DMS153 treated with DMSO at 0.1 percent for 48 hours (cell line): ENCODE results near the gene CTSC.
"Not testable (repeated sequence)": the region's sequence is repeated elsewhere in the genome, so short reads cannot be mapped to it uniquely, and the experiment has no call there.

Experiments used
- DNase-seq: peaks from one replicate; lab custom pipeline; 2025; ENCODE audit not compliant: unreplicated experiment; lab: John Stamatoyannopoulos, UW

CTSC gene

DNA sequence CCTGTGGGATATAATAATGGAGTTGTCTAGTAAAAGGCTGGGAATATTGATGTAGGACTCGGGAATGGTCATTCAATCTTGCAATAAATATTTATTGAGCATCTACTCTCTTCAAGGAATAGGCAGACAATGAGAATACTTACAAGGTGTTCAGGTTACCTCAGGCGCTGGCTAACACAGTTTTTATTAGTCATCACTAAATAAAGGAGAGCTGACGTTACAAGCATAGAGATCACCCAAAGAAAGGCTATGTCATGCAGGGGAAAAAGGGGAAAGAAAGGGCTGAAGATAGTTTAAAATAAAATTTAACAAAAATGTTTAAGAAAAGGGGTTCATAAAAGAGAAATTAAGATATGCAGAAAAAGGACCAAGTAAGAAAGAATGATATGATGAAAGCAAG is 15.8 kb upstream of the CTSC start:
- DNase-seq = no peak

- DNase-seq = no peak
Measured at GRCh38 chr11:88352139-88352538, 14.6 kb upstream of the CTSC start.

DNA sequence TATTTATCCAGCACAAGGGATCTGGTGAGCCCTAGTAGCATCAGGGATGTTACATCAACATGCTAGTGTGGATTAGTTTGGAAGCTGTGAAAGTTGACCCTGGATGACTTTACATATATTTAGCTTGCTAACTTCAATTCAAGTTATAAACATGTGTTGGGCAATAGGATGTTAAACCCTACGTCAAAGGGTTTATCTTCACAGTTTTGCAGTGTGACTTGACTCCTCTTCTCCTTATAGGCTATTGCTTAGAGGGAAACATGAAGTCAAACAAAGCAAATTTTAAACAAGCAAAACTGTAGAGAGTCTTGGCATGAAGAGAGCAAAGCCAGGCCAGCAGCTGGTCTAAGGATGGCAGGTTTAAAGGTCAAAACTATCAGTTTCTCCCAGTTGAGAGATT is 11.3 kb upstream of the CTSC start:
- DNase-seq = no peak

DNA sequence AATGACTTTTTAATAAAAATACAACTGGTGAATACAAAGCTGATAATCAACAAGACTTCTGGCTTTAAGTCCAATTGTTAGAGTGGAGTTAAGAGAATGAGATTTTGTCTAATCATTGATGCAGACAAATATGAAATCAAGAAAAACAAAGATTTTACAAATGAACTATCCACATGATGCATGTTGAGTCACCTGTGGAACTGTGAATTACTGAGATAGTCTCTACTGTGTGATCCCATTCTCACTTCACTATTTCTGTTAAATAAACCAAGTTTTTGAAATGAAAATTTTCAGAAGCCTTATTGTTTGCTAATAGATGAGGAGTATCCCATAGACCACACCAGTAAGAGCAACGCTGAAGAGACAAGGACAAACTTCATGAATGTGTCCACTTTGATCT is 8.4 kb upstream of the CTSC start:
- no peak for DNase-seq

- no peak for DNase-seq
Measured at GRCh38 chr11:88345408-88345807, 7.9 kb upstream of the CTSC start.

- DNase-seq = no peak
Measured at GRCh38 chr11:88344869-88345268, 7.3 kb upstream of the CTSC start.

GRCh38 chr11:88341522-88342251 is 4.2 kb upstream of the CTSC start:
- DNase-seq = no peak

- DNase-seq = no peak
Measured at GRCh38 chr11:88340366-88340935, 2.9 kb upstream of the CTSC start.

DNA sequence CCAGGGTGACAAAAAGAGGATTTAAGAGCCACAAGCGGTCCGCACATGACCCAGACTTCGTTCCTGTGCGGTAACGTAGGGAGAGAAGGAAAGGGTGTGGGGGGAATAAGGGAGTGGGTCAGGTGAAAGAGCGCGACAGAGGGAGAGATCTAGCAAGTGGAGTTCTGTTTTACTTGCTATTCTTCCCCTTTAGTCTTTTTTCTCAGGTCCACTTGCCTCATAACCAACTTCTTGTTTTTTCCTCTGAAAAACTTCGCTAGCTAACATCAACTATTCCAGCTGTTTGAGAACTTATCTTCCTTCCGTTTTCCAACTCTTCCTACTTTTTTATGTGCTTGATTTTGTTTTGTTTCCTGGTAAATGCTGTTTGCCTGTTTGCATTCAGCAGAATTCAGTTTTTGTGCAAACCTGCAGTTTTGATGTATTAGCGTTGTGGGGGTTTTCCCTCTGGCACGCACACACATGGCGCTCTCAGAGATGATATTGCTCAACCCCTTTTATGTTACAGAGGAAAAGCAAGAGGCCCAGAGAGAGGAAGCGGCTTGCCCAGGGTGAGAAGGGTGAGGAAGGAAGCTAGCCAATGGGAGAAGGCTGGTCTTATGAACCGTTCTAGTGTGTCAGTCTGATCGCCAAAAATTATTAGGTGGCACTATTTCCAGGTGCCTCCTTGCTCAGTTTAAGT is 592 bp upstream of the CTSC start:
- DNase-seq = peak; percentile 6

DNA sequence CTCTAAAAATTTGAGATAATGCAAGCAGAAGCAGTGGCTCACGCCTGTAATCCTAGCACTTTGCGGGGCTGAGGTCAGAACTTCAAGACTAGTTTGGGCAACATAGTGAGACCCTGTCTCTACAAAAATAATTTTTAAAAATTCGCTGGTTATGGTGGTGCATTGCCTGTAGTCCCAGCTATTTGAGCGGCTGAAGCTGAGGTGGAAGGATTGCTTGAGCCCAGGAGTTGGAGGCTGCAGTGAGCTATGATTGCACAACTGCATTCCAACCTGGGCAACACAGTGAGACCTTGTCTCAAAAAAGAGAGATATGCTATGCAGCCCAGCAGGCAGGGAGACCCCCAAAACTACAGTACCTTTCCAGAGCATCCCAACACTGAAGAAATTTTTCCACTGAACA is 2.3 kb downstream of the CTSC start:
- no peak for DNase-seq

DNA sequence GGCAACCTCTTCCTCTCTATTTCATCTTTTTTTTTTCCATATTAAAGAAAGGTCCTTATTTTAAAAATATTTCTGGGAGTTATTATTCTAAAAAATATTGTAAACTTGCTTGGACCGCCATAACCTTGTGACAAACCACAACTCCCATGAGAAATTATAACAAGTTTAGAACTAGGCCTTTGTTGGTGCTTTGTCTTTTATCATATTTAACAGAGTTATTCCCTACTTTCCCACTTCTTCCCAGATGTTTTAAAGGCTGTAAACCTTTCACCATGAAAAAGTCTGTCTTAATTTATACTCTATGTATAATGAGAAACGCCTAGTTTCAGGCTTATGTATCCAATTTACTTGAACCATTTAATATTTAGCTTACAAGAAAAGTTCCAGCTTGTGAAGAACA is 3.7 kb downstream of the CTSC start:
- DNase-seq = no peak

GRCh38 chr11:88332851-88333250 is 4.7 kb downstream of the CTSC start:
- DNase-seq = no peak

DNA sequence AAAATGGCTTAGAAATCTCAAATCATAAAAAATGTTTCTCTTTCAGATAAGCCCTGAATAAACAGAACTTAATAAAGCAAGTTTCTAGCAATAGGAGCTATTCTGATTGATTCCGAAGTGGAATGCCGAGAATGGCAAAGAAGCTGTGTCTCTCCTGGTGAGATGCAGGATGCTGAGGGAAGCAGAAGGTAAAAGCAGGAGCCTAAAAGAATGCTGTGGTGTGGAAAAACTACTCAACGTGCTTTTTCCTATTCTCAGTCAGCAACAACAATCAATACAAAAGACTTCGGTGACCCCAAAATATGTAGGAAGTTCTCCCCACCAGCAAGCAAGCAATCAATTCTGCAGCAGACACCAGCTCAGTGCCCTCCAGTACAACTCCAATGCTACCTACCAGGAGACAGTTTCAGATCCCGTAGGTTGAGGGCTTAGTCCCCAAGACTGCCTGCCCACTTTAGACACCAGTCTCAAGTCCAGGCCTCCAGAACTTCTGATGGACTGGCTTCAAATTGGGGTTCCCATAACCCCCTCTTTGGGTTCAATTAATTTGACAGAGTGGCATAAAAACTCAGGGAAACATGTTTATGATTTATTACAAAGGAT is 6.6 kb downstream of the CTSC start:
- DNase-seq = no peak

- no peak for DNase-seq
Measured at GRCh38 chr11:88329563-88330250, 7.8 kb downstream of the CTSC start.

- DNase-seq = no peak
Measured at GRCh38 chr11:88327462-88328143, 9.9 kb downstream of the CTSC start.

DNA sequence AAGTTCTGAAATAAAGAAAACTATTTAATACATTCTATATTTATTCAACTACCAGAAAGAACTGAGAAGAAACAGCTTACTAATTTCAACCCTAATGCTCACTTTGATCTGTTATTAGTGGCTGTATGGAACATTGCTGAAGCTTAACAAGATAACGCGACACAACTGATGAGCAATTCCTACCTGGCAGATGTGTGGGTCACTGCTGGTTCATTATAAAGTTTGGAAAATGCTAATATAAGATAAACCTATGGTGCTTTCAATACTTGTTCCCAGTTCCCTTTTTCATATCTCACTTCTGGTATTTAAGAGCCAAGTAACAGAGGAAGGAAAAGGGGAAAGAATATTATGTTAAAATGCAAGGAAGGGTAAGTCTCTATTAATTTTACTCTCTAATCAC is 10.5 kb downstream of the CTSC start:
- DNase-seq = no peak

DNA sequence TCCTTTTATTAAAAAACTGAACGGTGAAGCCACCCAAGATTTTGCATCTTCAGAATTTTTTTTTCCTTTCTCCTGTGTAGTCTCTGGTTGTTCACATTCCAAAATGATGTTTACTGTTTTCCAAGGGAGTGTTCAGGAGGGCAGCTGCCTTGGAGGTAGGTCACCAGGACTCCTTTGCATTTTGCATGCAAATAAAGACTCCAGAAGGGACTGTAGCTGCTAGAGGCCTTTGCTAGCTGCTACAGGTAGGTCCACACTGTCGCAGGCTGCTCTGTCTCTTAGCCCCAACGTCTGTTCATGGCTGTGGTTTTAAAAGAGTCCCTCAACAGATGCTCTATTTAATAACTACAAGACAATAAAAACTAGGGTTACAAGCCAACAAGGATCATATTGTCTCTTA is 11.4 kb downstream of the CTSC start:
- no peak for DNase-seq

DNA sequence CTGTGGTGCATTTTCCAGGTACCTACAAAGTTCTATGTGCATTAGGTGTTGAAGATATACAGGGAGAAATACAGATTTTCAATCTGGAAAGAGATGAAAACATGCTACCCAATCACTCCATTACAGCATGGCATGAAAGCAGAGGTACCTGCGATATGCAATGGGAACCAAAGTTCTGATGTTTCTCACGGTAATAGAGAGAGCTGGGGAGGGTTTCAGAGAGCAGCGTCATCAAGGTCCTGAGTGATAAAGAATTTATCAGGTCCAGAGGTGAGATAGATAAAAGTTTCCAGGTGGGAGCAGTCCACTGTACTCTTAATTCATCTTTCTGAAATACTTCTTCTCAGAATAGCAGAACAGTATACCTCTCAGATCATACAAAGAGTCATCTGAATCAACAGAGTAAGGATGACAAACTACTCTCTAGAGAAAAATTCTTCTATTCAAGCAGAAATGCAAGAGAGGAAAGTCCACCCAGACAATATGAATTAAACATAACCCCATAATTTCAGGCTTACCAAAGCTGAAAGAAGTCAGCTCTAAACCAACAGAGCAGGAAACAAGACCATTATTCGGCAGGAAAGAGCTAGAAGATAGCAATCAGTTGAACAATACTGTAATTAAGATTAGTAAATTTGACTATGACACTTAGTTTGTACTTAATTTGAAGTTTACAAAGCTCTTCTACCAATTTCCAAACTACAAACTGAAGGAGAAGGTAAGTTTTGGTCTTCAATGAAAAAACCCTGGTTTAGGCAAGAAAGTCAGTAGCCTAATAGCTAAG is 12.8 kb downstream of the CTSC start:
- no peak for DNase-seq

GRCh38 chr11:88322881-88323280 is 14.7 kb downstream of the CTSC start:
- not testable (repeated sequence) for DNase-seq

DNA sequence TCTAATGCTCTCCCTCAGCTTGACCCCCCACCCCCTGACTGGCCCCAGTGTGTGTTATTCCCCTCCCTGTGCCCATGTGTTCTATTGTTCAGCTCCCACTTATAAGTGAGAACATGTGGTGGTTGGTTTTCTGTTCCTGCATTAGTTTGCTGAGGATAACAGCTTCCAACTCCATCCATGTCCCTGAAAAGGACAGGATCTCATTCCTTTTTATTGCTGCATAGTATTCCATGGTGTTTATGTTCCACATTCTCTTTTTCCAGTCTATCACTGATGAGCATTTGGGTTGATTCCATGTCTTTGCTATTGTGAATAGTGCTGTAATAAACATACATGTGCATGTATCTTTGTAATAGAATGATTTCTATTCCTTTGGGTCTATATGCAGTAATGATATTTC is 16.1 kb downstream of the CTSC start:
- not testable (repeated sequence) for DNase-seq
